HG03520 (cell line): ENCODE results near the gene EFS.

Experiments used
- ATAC-seq: cut with Tn5 transposase; IDR thresholded peaks from one replicate; pipeline ENCODE4 v1.9.1; 2021; ENCODE audit warnings: mild to moderate bottlenecking, moderate library complexity; ENCODE audit not compliant: unreplicated experiment

The EFS gene

DNA sequence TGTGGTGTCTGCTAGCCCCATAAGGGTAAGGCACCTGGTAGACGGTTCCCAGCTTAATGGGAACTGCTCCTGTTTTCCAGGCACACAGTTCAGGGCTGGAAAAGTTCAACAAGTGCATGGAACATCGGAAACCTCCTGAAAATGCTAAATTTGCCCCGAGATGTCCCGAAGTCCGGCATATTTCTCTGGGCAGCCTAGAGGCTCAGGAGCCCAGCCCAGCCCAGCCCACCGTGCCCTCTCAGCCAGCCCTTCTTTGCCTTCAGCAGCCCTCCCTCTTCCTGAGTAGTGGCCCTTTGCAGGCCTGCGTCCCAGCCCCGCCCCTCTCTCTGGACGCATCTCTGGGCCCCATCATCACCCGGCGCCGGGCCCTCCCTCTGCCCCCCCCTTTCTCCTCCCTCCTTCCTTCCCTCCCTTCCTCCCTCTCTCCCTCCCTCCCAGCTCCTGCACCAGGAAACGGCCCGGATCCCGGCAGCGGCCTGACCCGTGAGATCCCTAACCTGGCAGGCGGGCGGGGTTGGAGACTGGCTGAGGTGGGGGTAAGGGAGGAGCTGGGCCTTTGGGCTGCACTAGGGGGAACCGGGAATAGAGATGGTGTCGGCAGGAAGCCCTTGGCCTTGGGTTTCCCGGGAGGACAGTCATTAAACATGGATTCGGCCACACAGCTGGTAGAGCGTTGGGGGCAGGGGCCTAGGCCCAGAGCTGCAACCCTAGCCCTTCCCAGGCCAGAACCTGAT, 58.4 kb downstream of the EFS start, which contains the start of gene BCL2L2:
Gene BCL2L2, plus strand, starts transcription at position 422 of the 734 bp plus-strand sequence. CDS start 935 bp downstream, outside the sequence.
- ATAC-seq: no peak
